ENCODE results near the gene NELFE. TPM values are rescaled to one million over a fixed set of nuclear protein-coding genes. Genes with fewer than 3 reads are reported as not detected.

Gene NELFE
- total and polyA plus RNA-seq, 2 of the 13 experiments (the other 11 are each of a cell fraction or from before 2014, with no cell fraction given), result 51.3 to 69.8 TPM

GRCh38 chr6:31971993-31972708, 13.4 kb upstream of the NELFE start, which contains the start of gene DXO (continued):
- TF ChIP-seq ZNF878 (CRISPR knock-in tag; IDR thresholded peaks at IDR 0.05), result 0 out of 2 replicates have a peak, but pooled peaks have one; percentile 32
- peak; percentile 80; the same call in 1 of the 2 replicates for TF ChIP-seq MTA1 (CRISPR knock-in tag; IDR thresholded peaks at IDR 0.05; ENCODE audit: borderline replicate concordance)
- no peak for TF ChIP-seq CCAR2 (optimal IDR thresholded peaks at IDR 0.05; ENCODE audit: low read depth, low read length)
- peak; percentile 34 for TF ChIP-seq MNT (IDR thresholded peaks at IDR 0.05)
- TF ChIP-seq ZFY (CRISPR knock-in tag; IDR thresholded peaks at IDR 0.05), result peak; percentile 80
- peak; percentile 26; the same call in 1 of the 2 replicates for TF ChIP-seq IRX3 (CRISPR knock-in tag; IDR thresholded peaks at IDR 0.05; ENCODE audit: borderline replicate concordance, low read depth)
- TF ChIP-seq MED1 (CRISPR knock-in tag; IDR thresholded peaks at IDR 0.05), result peak; percentile 80
- TF ChIP-seq ZFP41 (CRISPR knock-in tag; IDR thresholded peaks at IDR 0.05; ENCODE audit: borderline replicate concordance), result no peak
- TF ChIP-seq GATA4 (IDR thresholded peaks at IDR 0.05; ENCODE audit: borderline replicate concordance, low read depth), result peak; percentile 45
- no peak; the same call in 1 of the 2 replicates for TF ChIP-seq WIZ (CRISPR knock-in tag; IDR thresholded peaks at IDR 0.05)
- TF ChIP-seq USF2 (IDR thresholded peaks at IDR 0.05; ENCODE audit: low read depth, low read length), result peak; percentile 28; the same call in 1 of the 2 replicates
- peak; percentile 71; the same call in 1 of the 2 replicates for TF ChIP-seq USF2 (CRISPR knock-in tag; IDR thresholded peaks at IDR 0.05; ENCODE audit: borderline replicate concordance)
- TF ChIP-seq ZNF768 (CRISPR knock-in tag; IDR thresholded peaks at IDR 0.05), result peak; percentile 56; the same call in 1 of the 2 replicates
- TF ChIP-seq NFKB2 (CRISPR knock-in tag; IDR thresholded peaks at IDR 0.05; ENCODE audit: borderline replicate concordance), result peak; percentile 81; the same call in 1 of the 2 replicates
- TF ChIP-seq ZNF841 (CRISPR knock-in tag; IDR thresholded peaks at IDR 0.05; ENCODE audit: borderline replicate concordance), result 0 out of 2 replicates have a peak, but pooled peaks have one; percentile 61
- TF ChIP-seq ZMAT3 (CRISPR knock-in tag; conservative IDR thresholded peaks at IDR 0.05), result no peak
- TF ChIP-seq SKIL (CRISPR knock-in tag; IDR thresholded peaks at IDR 0.05; ENCODE audit: borderline replicate concordance), result peak; percentile 74; the same call in 1 of the 2 replicates
- no peak for TF ChIP-seq U2AF2 (IDR thresholded peaks at IDR 0.05; ENCODE audit: low read depth, low read length)
- peak; percentile 83 for TF ChIP-seq HINFP (CRISPR knock-in tag; IDR thresholded peaks at IDR 0.05; ENCODE audit: low read depth)
- TF ChIP-seq ZNF547 (CRISPR knock-in tag; IDR thresholded peaks at IDR 0.05), result 0 out of 2 replicates have a peak, but pooled peaks have one; percentile 44
- no peak for TF ChIP-seq IRF1 (CRISPR knock-in tag; IDR thresholded peaks at IDR 0.05; ENCODE audit: low read depth)
